ENCODE measurements around the gene WDR33. TPM values are rescaled to one million over a fixed set of nuclear protein-coding genes. Genes with fewer than 3 reads are reported as not detected.
"Not testable (repeated sequence)": the region's sequence is repeated elsewhere in the genome, so short reads cannot be mapped to it uniquely, and the experiment has no call there.

WDR33 gene
- total RNA-seq, 3 donors from 2014 or later: 43.3 to 57.1 (median 43.4) TPM

- ATAC-seq: no peak
- Histone ChIP-seq H3K4me1 (ENCODE audit: low read depth) (no peaks in the 10 kb centered on the region), H3K9me3 (peaks cover 23% of the 10 kb centered on the region), H3K36me3 (ENCODE audit: low read depth) (no peaks in the 10 kb centered on the region), H3K4me3 (no peak overlapping the region)
- DNase-seq: no peak
- intact Hi-C loops (cut with DNase I, micrococcal nuclease): no loop called here
- TF ChIP-seq CTCF (IDR thresholded peaks at IDR 0.05): no peak
Measured at GRCh38 chr2:127818241-127818640, 7.3 kb upstream of the WDR33 start.

GRCh38 chr2:127814677-127815076 is 3.7 kb upstream of the WDR33 start:
- ATAC-seq (no peak), DNase-seq (no peak)
- Histone ChIP-seq H3K4me3 (no peak overlapping the region), H3K4me1 (ENCODE audit: low read depth) (peaks cover 3% of the 10 kb centered on the region), H3K9me3 (peaks cover 7% of the 10 kb centered on the region), H3K36me3 (ENCODE audit: low read depth) (no peaks in the 10 kb centered on the region)
- TF ChIP-seq CTCF (IDR thresholded peaks at IDR 0.05): no peak
- intact Hi-C loops (cut with DNase I, micrococcal nuclease): no loop called here

GRCh38 chr2:127812441-127812840 is 1.5 kb upstream of the WDR33 start:
- H3K4me3 ChIP-seq; H3K36me3 ChIP-seq (ENCODE audit: low read depth); H3K9me3 ChIP-seq; H3K4me1 ChIP-seq (ENCODE audit: low read depth); intact Hi-C loops (cut with DNase I, micrococcal nuclease); DNase-seq; ATAC-seq: not testable (repeated sequence)

GRCh38 chr2:127811397-127812321 is 688 bp upstream of the WDR33 start:
- intact Hi-C loops (cut with DNase I, micrococcal nuclease): no loop called here
- TF ChIP-seq CTCF (IDR thresholded peaks at IDR 0.05): no peak
- DNase-seq: no peak
- peak; percentile 52 for ATAC-seq
- Histone ChIP-seq H3K36me3 (ENCODE audit: low read depth) (no peaks in the 10 kb centered on the region), H3K4me3 (peak overlapping the region; percentile 93), H3K4me1 (ENCODE audit: low read depth) (peaks cover 15% of the 10 kb centered on the region), H3K9me3 (no peaks in the 10 kb centered on the region)

- ATAC-seq (peak; percentile 14), DNase-seq (peak in 2 of 3 donors; percentile 44 to 45)
- peak overlapping the region; percentile 93 for H3K4me3 ChIP-seq
- H3K9me3 ChIP-seq: no peaks in the 10 kb centered on the region
- TF ChIP-seq CTCF (IDR thresholded peaks at IDR 0.05): no peak
- H3K36me3 ChIP-seq (ENCODE audit: low read depth): no peaks in the 10 kb centered on the region
- peaks cover 21% of the 10 kb centered on the region for H3K4me1 ChIP-seq (ENCODE audit: low read depth)
- intact Hi-C loops (cut with DNase I, micrococcal nuclease): no loop called here
Measured at GRCh38 chr2:127810156-127810618, 784 bp downstream of the WDR33 start.

GRCh38 chr2:127807678-127808353 is 3.2 kb downstream of the WDR33 start:
- TF ChIP-seq CTCF (IDR thresholded peaks at IDR 0.05): no peak
- H3K36me3 ChIP-seq (ENCODE audit: low read depth): no peaks in the 10 kb centered on the region
- no peak for ATAC-seq
- intact Hi-C loops (cut with DNase I, micrococcal nuclease): no loop called here
- peaks cover 21% of the 10 kb centered on the region for H3K4me1 ChIP-seq (ENCODE audit: low read depth)
- DNase-seq: no peak
- no peak overlapping the region for H3K4me3 ChIP-seq
- no peaks in the 10 kb centered on the region for H3K9me3 ChIP-seq

GRCh38 chr2:127806860-127807259 is 4.1 kb downstream of the WDR33 start:
- ATAC-seq; H3K9me3 ChIP-seq; intact Hi-C loops (cut with DNase I, micrococcal nuclease); H3K36me3 ChIP-seq (ENCODE audit: low read depth); DNase-seq; H3K4me3 ChIP-seq: not testable (repeated sequence)
- peaks cover 21% of the 10 kb centered on the region for H3K4me1 ChIP-seq (ENCODE audit: low read depth)
